ENCODE results near the gene NRXN3. TPM values are rescaled to one million over a fixed set of nuclear protein-coding genes. Genes with fewer than 3 reads are reported as not detected.

The NRXN3 gene
- total and polyA plus RNA-seq, 4 donors = 0.07 to 1.2 (median 0.23) TPM

- Histone ChIP-seq H3K4me1 (ENCODE audit: control insufficient read depth in 4 of 4, insufficient read depth in 4 of 4, low read length in 3 of 4) (no peaks in the 10 kb centered on the region), H3K9me3 (ENCODE audit: control insufficient read depth in 4 of 4, low read length in 3 of 4) (no peaks in the 10 kb centered on the region), H3K27ac (ENCODE audit: low read depth in 1 of 2, low read length in 2 of 2) (no peak overlapping the region), H3K4me3 (ENCODE audit: low read depth in 1 of 3, low read length in 3 of 3) (no peak overlapping the region), H3K36me3 (ENCODE audit: control insufficient read depth in 4 of 4, insufficient read depth in 3 of 4, low read depth in 1 of 4, low read length in 3 of 4) (no peaks in the 10 kb centered on the region), H3K27me3 (ENCODE audit: control insufficient read depth in 4 of 4, insufficient read depth in 4 of 4, low read length in 3 of 4) (no peaks in the 10 kb centered on the region), H3K9ac (ENCODE audit: low read depth in 1 of 2, low read length in 2 of 2) (no peak overlapping the region)
- WGBS = 77% methylated on average over 1 of the region's 1 CpG
- TF ChIP-seq ZBTB33 (IDR thresholded peaks at IDR 0.05) = no peak
- TF ChIP-seq YY1 (IDR thresholded peaks at IDR 0.05) = no peak
- no peak for TF ChIP-seq REST (IDR thresholded peaks at IDR 0.05)
- no peak for TF ChIP-seq NR2F2 (IDR thresholded peaks at IDR 0.05)
- no peak for TF ChIP-seq GABPA (IDR thresholded peaks at IDR 0.05 in 1 of 2, conservative IDR thresholded peaks at IDR 0.05 in 1 of 2)
- no peak for TF ChIP-seq FOXA2 (IDR thresholded peaks at IDR 0.05)
- TF ChIP-seq RAD21 (IDR thresholded peaks at IDR 0.05) = no peak
- no peak for DNase-seq (ENCODE audit: low spot score)
Observed at GRCh38 chr14:78130356-78130755, 39.8 kb upstream of the NRXN3 start.

GRCh38 chr14:78131201-78131600 lies 39.0 kb upstream of the NRXN3 start:
- Histone ChIP-seq H3K36me3 (ENCODE audit: control insufficient read depth in 4 of 4, insufficient read depth in 3 of 4, low read depth in 1 of 4, low read length in 3 of 4) (no peaks in the 10 kb centered on the region), H3K4me3 (ENCODE audit: low read depth in 1 of 3, low read length in 3 of 3) (no peak overlapping the region), H3K27ac (ENCODE audit: low read depth in 1 of 2, low read length in 2 of 2) (no peak overlapping the region), H3K27me3 (ENCODE audit: control insufficient read depth in 4 of 4, insufficient read depth in 4 of 4, low read length in 3 of 4) (no peaks in the 10 kb centered on the region), H3K4me1 (ENCODE audit: control insufficient read depth in 4 of 4, insufficient read depth in 4 of 4, low read length in 3 of 4) (no peaks in the 10 kb centered on the region), H3K9ac (ENCODE audit: low read depth in 1 of 2, low read length in 2 of 2) (no peak overlapping the region), H3K9me3 (ENCODE audit: control insufficient read depth in 4 of 4, low read length in 3 of 4) (no peaks in the 10 kb centered on the region)
- DNase-seq (ENCODE audit: low spot score) = no peak
- WGBS = 75% methylated on average over 4 of the region's 4 CpGs
- TF ChIP-seq CTCF (IDR thresholded peaks at IDR 0.05; ENCODE audit: low read depth, low read length, missing input control) (no peak), RAD21 (IDR thresholded peaks at IDR 0.05) (no peak), YY1 (IDR thresholded peaks at IDR 0.05) (no peak), REST (IDR thresholded peaks at IDR 0.05) (no peak), NR2F2 (IDR thresholded peaks at IDR 0.05) (no peak), GABPA (IDR thresholded peaks at IDR 0.05 in 1 of 2, conservative IDR thresholded peaks at IDR 0.05 in 1 of 2) (no peak), RXRA (IDR thresholded peaks at IDR 0.05) (no peak), ZBTB33 (IDR thresholded peaks at IDR 0.05) (no peak)
